ENCODE results near the gene ABHD5. TPM values are rescaled to one million over a fixed set of nuclear protein-coding genes. Genes with fewer than 3 reads are reported as not detected.

ABHD5 gene
- total and polyA plus RNA-seq, 12 donors, result 6.1 to 43.4 (median 21.9) TPM

GRCh38 chr3:43684944-43685343, 5.8 kb upstream of the ABHD5 start:
- 83 to 90% (median 87%) methylated on average over 3 of the region's 3 CpGs for WGBS, 4 donors
- no peak overlapping the region for H3K4me3 ChIP-seq
- TF ChIP-seq POLR2A (IDR thresholded peaks at IDR 0.05), result no peak
- TF ChIP-seq CTCF (IDR thresholded peaks at IDR 0.05), result no peak
- DNase-seq, result no peak
- peaks cover 0 to 2% of the 10 kb centered on the region in 2 donors for H3K4me1 ChIP-seq (replicated peaks in 1 of 2)
- H3K9me3 ChIP-seq (replicated peaks in 1 of 3), result no peaks in the 10 kb centered on the region
- H3K27me3 ChIP-seq, result no peaks in the 10 kb centered on the region
- H3K36me3 ChIP-seq (replicated peaks in 1 of 2), result no peaks in the 10 kb centered on the region
- no peak overlapping the region for H3K27ac ChIP-seq
- intact Hi-C loops (cut with DNase I), result no loop called here

GRCh38 chr3:43685921-43686320, 4.8 kb upstream of the ABHD5 start:
- 87 to 92% (median 91%) methylated on average over 4 of the region's 4 CpGs for WGBS, 4 donors
- no peak overlapping the region for H3K4me3 ChIP-seq
- no peak overlapping the region for H3K27ac ChIP-seq
- H3K27me3 ChIP-seq, result no peaks in the 10 kb centered on the region
- intact Hi-C loops (cut with DNase I), result no loop called here
- no peaks in the 10 kb centered on the region for H3K36me3 ChIP-seq (replicated peaks in 1 of 2)
- no peaks in the 10 kb centered on the region for H3K9me3 ChIP-seq (replicated peaks in 1 of 3)
- DNase-seq, result no peak
- TF ChIP-seq POLR2A (IDR thresholded peaks at IDR 0.05) (no peak), CTCF (IDR thresholded peaks at IDR 0.05) (no peak)
- H3K4me1 ChIP-seq (replicated peaks in 1 of 2), result peaks cover 0 to 6% of the 10 kb centered on the region in 2 donors

GRCh38 chr3:43686333-43686699, 4.4 kb upstream of the ABHD5 start:
- H3K27me3 ChIP-seq, result no peaks in the 10 kb centered on the region
- H3K36me3 ChIP-seq (replicated peaks in 1 of 2), result no peaks in the 10 kb centered on the region
- no peak overlapping the region for H3K4me3 ChIP-seq
- H3K9me3 ChIP-seq (replicated peaks in 1 of 3), result no peaks in the 10 kb centered on the region
- TF ChIP-seq POLR2A (IDR thresholded peaks at IDR 0.05) (no peak), CTCF (IDR thresholded peaks at IDR 0.05) (no peak)
- intact Hi-C loops (cut with DNase I), result no loop called here
- H3K27ac ChIP-seq, result no peak overlapping the region
- 90 to 92% (median 91%) methylated on average over 4 of the region's 4 CpGs for WGBS, 4 donors
- peaks cover 0 to 6% of the 10 kb centered on the region in 2 donors for H3K4me1 ChIP-seq (replicated peaks in 1 of 2)
- no peak for DNase-seq

- Histone ChIP-seq H3K36me3 (replicated peaks in 1 of 2) (no peaks in the 10 kb centered on the region), H3K9me3 (replicated peaks in 1 of 3) (no peaks in the 10 kb centered on the region), H3K27me3 (no peaks in the 10 kb centered on the region), H3K4me3 (no peak overlapping the region), H3K27ac (no peak overlapping the region), H3K4me1 (replicated peaks in 1 of 2) (peaks cover 0 to 9% of the 10 kb centered on the region in 2 donors)
- 56 to 78% (median 66%) methylated on average over 2 of the region's 2 CpGs for WGBS, 4 donors
- TF ChIP-seq POLR2A (IDR thresholded peaks at IDR 0.05) (no peak), CTCF (IDR thresholded peaks at IDR 0.05) (no peak)
- intact Hi-C loops (cut with DNase I), result no loop called here
- DNase-seq, result peak in 2 of 7 donors; percentile 44 to 55
These were observed 3.8 kb upstream of the ABHD5 start for GRCh38 chr3:43686700-43687498.
